Ecto neural progenitor cell (in vitro differentiated cells): Measurements from ENCODE around the gene SCGB3A1.

Experiments used
- DNase-seq: peaks from one replicate; pipeline ENCODE4 v3.0.0-alpha.2; 2018; ENCODE audit warnings: low spot score

SCGB3A1 gene

DNA sequence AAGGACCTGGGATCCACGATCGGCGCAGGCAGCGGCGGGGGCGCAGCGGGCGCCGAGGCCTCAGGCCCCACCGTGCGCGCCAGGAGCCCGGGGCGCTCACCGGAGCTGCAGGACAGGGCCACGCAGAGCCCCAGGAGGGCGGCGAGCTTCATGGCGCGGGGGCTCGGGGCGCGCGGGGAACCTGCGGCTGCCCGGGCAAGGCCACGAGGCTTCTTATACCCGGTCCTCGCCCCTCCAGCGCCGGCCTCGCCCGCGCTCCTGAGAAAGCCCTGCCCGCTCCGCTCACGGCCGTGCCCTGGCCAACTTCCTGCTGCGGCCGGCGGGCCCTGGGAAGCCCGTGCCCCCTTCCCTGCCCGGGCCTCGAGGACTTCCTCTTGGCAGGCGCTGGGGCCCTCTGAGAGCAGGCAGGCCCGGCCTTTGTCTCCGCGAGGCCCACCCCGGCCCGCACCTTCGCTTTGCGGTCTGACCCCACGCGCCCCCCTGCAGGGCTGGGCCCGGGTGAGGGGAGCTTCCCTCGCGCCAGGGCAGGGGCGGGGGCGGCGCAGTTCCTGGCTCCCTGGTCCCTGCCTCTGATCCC is at the start of gene SCGB3A1:
Gene SCGB3A1, minus strand, starts transcription at position 189 of the 577 bp plus-strand sequence. Its CDS starts 37 bp downstream, at position 152.
- peak; percentile 54 for DNase-seq

DNA sequence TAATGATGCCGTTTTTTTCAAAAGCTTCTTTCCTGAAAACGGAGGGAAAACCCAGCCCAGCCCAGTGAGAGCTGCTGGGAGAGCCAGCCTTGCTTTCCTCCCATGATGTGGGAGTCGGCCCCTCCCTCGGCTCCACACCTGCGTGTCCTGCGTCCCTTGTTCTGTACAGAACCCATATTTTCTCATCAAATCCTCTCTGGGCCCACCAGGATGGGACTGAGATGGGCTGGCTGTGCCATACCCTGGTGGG is 49.2 kb upstream of the SCGB3A1 start:
- DNase-seq, result no peak

GRCh38 chr5:180639741-180640610 is 48.7 kb upstream of the SCGB3A1 start:
- DNase-seq, result no peak

- no peak for DNase-seq
These were observed 48.0 kb upstream of the SCGB3A1 start for GRCh38 chr5:180639287-180639686.

DNA sequence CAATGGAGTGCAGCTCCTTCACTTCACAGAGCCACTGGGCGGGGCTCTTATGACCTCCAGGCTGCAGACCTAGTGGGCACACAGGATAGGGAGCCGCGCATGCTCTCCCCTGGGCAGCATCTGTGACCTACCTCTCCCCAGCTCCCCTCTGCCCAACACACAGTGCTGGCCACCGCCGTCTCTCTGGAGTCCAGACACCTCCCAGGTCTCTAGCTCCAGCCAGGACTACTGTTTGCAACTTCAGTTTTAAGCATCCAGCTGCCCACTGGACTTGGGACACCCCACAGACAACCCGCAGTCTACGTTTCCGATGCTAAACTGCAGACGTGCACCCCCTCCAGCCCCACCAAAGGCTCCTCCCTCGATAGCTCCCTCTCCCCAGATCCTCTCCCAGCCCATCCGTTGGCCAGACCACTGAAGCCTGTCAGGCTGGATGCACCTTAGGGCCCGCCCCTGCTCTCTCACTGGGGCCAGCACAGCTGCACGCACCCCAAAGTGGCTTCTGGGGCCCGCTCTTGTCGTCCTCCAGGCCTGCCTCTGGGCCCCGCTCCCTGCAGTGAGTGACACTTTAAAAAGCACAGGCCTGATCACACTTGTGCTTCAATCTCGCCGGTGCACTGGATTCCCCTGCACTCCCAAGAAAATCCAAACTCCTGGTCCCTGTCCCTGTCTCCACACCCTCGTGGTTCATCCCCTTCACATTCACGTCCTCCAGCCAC is 46.8 kb upstream of the SCGB3A1 start:
- DNase-seq, result no peak

- DNase-seq, result no peak
These were observed 45.2 kb upstream of the SCGB3A1 start for GRCh38 chr5:180636403-180637075.

DNA sequence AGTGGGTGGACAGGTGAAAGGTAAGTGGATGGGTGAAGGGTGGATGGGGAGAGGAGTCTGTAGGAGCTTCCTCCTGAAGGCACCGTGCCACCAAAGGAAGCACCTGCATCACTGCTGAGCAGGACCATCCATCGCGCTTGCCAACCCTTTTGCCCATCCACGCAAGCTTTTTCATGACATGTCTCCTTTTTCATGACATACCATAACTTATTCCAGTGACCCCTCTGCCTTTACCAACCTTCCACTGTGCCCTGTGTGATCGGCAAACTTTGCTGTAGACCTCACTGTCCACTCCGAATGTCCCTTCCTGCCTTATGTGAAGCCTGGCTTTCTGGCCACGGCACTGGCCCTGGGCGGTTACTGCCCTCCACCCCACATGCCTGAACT is 44.7 kb upstream of the SCGB3A1 start:
- no peak for DNase-seq

DNA sequence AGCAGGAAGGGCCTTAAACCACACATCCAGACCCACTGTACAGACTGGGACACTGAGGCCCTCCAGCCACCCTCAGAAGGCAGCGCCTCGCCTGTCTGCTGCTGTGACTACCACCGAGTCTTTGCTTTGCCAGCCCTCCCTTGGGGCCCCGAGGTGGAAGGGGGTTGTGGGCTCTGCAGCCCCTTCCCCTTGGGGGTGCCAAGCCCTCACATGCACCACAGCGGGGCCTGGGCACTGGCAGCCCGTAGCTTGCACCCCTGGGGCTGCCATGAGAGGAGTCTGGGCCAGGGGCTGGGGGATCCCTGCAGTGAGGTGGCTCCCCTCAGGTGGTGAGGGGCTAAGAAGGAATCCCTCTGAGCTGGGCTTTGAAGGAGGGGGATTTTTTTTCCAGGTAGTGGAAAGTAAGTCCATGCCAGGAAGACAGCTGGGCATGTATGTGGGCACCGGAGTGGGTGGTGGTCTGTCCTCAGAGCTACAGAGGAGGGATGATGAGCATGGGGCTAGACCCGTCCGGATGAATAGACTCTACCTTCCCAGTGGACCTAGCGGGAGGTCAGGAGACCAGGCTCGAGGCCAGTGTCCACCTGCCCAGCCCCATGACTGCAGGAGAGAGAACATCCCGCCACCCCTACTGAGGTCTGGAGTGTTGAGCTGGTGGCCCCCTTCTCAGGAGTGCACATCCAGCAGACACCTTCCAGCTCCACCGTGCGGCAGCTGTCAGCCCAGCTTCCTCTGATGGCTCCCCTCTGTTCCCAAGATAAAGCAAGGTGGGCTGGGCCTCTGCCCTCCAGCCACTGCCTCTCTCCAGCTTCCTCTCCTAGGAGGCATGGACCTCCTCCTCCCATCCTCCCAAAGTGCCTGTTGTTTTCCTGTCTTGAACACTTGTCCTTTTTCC is 42.2 kb upstream of the SCGB3A1 start:
- no peak for DNase-seq

GRCh38 chr5:180632768-180633167 is 41.5 kb upstream of the SCGB3A1 start:
- DNase-seq, result no peak

DNA sequence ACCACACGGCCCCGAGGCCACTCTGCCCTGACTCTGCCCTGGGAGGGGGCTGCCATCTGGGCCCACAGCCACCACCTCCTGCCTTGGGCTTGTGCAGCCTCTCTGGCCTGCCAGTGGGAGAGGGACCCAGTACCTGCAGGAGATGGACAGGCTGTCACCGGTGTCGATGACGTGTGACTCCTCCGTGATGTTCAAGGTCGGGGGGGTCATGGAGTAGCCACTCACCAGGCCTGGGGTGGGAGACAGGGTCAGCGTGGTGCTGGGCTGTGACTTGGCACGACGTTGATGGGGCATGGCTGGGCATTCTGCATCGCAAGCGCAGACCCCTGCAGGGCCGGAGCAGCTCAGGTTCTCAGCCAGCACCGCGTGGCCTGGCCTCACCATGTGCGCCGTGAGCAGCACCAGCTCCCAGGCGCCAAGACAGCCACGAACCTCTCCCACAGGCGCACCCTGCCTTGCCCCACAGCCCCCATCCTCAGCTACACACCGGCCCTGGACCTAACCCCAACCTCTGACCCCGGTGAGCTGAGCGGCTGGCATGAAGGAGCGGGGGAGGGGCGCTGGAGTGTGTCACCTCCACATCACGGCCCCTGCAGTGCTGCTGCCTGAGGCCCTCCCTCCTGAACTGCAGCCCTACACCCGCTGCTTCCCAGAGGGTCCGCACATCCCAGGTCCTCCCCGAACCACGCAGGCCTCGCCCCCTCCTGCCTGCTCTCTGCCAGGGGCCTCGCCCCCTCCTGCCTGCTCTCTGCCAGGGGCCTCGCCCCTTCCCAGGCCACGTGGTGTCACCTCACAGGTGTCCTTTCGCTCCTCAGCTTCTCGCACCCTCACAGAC is 40.5 kb upstream of the SCGB3A1 start:
- no peak for DNase-seq

DNA sequence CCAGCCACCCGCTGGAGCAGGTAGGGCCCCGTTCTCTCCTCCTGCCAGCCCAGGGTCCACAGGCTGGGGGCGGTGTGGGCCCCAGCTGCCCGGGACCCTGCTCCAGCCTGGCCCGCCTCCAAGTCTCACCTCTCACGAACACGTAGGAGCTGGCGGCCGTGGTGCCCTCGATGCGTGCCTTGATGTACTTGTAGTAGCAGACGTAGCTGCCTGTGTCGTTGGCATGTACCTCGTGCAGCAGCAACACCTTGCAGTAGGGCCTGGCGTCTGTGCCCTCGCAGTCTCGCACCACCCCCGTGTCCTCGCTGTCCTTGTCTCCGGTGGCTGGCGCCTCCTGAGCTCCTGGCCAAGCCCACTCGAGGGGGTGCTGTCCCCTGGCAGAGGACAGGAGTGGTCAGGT is 39.1 kb upstream of the SCGB3A1 start:
- DNase-seq, result no peak

DNA sequence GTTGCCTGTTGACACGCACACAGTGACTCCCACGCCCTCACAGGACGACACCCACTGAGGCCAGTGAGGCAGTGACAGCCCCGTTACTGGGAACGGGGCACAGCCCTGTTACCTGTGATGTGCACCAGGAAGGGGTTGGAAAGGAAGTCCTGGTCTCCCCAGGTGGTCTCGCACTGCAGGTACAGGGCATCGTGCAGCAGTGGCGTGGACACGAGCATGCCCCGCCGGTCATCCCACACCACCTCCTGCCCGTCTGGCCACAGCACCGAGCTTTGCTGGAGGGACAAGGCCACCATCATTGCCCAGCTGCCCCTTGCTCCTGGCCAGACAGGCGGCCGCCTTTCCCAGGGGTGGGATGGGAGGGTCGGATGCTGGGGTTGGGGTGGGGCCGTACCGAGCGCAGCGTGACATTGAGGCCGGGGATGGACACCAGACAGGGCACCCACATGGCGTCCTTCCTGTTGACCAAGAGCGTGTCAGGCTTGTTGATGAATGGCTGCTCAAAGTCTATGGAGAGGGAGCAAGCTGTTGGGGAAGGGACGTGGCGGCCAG is 38.6 kb upstream of the SCGB3A1 start:
- no peak for DNase-seq

- no peak for DNase-seq
These were observed 37.8 kb upstream of the SCGB3A1 start for GRCh38 chr5:180628827-180629750.

- no peak for DNase-seq
These were observed 36.9 kb upstream of the SCGB3A1 start for GRCh38 chr5:180628211-180628610.

- no peak for DNase-seq
These were observed 36.3 kb upstream of the SCGB3A1 start for GRCh38 chr5:180627386-180628120.

- no peak for DNase-seq
These were observed 35.5 kb upstream of the SCGB3A1 start for GRCh38 chr5:180626661-180627385.

GRCh38 chr5:180625791-180626660 is 34.7 kb upstream of the SCGB3A1 start:
- no peak for DNase-seq
